ENCODE results near the gene OR52R1. TPM values are rescaled to one million over a fixed set of nuclear protein-coding genes. Genes with fewer than 3 reads are reported as not detected.

OR52R1 gene
- total RNA-seq, 1 donor = not detected

DNA sequence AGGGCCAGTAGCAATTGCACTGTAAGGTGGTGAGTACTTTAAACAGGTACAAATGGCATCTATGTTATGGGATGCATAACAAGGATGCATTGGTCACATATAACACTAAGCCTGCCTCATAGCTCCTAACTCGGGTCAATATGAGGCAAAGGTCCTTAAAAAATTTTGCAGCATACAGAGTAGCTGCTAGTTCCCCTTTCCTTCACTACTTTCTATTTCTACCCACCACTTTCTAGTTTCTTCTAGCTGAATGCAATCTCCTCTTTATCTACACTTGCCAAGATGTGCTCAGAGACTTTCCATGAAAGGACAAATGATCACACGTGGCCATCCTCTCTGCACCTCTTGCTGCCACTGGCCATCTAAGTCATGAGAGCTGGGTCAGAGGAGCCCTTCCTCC is 26.7 kb upstream of the OR52R1 start:
- TF ChIP-seq, protein P1, sequence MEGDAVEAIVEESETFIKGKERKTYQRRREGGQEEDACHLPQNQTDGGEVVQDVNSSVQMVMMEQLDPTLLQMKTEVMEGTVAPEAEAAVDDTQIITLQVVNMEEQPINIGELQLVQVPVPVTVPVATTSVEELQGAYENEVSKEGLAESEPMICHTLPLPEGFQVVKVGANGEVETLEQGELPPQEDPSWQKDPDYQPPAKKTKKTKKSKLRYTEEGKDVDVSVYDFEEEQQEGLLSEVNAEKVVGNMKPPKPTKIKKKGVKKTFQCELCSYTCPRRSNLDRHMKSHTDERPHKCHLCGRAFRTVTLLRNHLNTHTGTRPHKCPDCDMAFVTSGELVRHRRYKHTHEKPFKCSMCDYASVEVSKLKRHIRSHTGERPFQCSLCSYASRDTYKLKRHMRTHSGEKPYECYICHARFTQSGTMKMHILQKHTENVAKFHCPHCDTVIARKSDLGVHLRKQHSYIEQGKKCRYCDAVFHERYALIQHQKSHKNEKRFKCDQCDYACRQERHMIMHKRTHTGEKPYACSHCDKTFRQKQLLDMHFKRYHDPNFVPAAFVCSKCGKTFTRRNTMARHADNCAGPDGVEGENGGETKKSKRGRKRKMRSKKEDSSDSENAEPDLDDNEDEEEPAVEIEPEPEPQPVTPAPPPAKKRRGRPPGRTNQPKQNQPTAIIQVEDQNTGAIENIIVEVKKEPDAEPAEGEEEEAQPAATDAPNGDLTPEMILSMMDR (IDR thresholded peaks at IDR 0.05; ENCODE audit: extremely low read depth, low read depth, low read length) = no peak
- H2AFZ ChIP-seq (ENCODE audit: low read length) = no peak overlapping the region
- H3K79me2 ChIP-seq (ENCODE audit: insufficient read depth, low read length) = no peaks in the 10 kb centered on the region
- H3K4me3 ChIP-seq (ENCODE audit: insufficient read depth, low read length) = no peak overlapping the region
- no peaks in the 10 kb centered on the region for H3K36me3 ChIP-seq (ENCODE audit: insufficient read depth, low read length)
- no peaks in the 10 kb centered on the region for H3K27me3 ChIP-seq (ENCODE audit: insufficient read depth, low read length)
- DNase-seq (ENCODE audit: insufficient read length, low spot score, missing footprints) = no peak
- no peaks in the 10 kb centered on the region for H3K9me3 ChIP-seq (ENCODE audit: low read depth, low read length)
- H3K27ac ChIP-seq (ENCODE audit: low read depth, low read length) = no peak overlapping the region
- no peaks in the 10 kb centered on the region for H4K20me1 ChIP-seq (ENCODE audit: insufficient read depth, low read length)
- H3K4me2 ChIP-seq (ENCODE audit: insufficient read depth, low read length) = no peak overlapping the region
- H3K4me1 ChIP-seq (ENCODE audit: insufficient read depth, low read length) = no peaks in the 10 kb centered on the region

DNA sequence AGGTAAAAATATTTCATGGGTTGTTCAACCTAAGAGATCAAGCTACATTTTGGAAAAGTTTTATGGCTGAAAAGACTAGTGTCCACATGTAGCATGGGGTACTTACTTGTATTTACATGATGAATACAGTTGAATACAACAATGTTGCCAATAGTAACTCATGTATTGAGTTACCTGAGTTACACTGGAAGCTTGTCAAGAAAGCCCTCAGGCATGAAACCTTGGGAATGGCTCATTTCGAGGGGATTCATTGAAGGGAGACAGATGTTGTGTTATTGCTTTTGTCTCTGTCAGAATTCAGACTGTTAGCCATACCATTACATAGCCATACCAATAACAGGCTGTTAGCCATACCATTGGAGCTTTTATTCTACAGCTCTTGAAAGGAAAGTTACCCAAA is 26.2 kb upstream of the OR52R1 start:
- TF ChIP-seq, protein P1 (IDR thresholded peaks at IDR 0.05; ENCODE audit: extremely low read depth, low read depth, low read length) = no peak
- H3K4me2 ChIP-seq (ENCODE audit: insufficient read depth, low read length) = no peak overlapping the region

DNA sequence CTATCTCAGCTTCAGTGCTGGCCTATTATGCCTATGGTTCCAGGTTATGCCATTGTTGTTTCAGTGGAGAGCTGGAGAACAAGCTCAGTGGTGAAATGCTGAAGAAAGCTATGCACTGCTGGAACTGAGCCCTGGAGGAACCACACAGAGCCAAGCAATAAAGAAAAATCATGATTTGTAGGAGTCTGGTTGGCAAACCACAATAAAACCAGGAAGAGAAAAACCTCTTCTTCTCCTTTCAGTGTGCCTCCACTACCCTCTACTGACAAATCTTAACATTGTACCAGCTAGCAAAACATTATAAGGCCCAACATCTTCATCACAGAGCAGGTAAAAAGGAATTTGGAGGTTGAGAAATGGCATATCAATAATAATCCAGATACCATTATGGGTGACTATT is 22.2 kb upstream of the OR52R1 start:
- H3K9me3 ChIP-seq (ENCODE audit: low read depth, low read length) = no peaks in the 10 kb centered on the region

More for the DNA sequence above, 26.2 kb upstream of the OR52R1 start:
- Histone ChIP-seq H3K27me3 (ENCODE audit: insufficient read depth, low read length) (no peaks in the 10 kb centered on the region), H3K27ac (ENCODE audit: low read depth, low read length) (no peak overlapping the region), H2AFZ (ENCODE audit: low read length) (no peak overlapping the region), H3K4me1 (ENCODE audit: insufficient read depth, low read length) (no peaks in the 10 kb centered on the region), H3K79me2 (ENCODE audit: insufficient read depth, low read length) (no peaks in the 10 kb centered on the region), H3K9me3 (ENCODE audit: low read depth, low read length) (no peaks in the 10 kb centered on the region), H4K20me1 (ENCODE audit: insufficient read depth, low read length) (no peaks in the 10 kb centered on the region), H3K4me3 (ENCODE audit: insufficient read depth, low read length) (no peak overlapping the region), H3K36me3 (ENCODE audit: insufficient read depth, low read length) (no peaks in the 10 kb centered on the region)
- no peak for DNase-seq (ENCODE audit: insufficient read length, low spot score, missing footprints)

DNA sequence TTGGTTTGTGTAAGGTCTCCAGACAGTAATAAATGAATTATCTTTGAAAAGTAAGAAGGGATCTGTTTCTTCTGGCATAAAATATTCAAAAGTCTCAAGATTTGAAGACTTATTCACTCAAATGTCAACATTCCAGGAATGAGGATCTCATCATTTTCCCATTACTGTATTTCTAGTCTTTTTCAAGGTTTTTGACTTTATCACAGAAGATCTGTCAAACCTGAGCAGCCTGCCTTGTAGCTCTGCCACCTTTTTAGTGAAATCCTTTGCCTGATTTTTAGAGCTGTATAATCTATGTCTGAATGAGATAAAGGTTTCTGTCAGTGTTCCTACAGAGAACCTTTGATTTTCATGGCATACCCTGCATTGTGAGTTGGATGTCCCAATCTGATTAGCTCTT is 21.0 kb upstream of the OR52R1 start:
- Histone ChIP-seq H2AFZ (ENCODE audit: low read length) (no peak overlapping the region), H3K79me2 (ENCODE audit: insufficient read depth, low read length) (no peaks in the 10 kb centered on the region), H3K36me3 (ENCODE audit: insufficient read depth, low read length) (no peaks in the 10 kb centered on the region), H3K4me1 (ENCODE audit: insufficient read depth, low read length) (peaks cover 2% of the 10 kb centered on the region), H4K20me1 (ENCODE audit: insufficient read depth, low read length) (no peaks in the 10 kb centered on the region), H3K4me3 (ENCODE audit: insufficient read depth, low read length) (no peak overlapping the region), H3K27me3 (ENCODE audit: insufficient read depth, low read length) (no peaks in the 10 kb centered on the region), H3K9me3 (ENCODE audit: low read depth, low read length) (no peaks in the 10 kb centered on the region), H3K27ac (ENCODE audit: low read depth, low read length) (no peak overlapping the region), H3K4me2 (ENCODE audit: insufficient read depth, low read length) (no peak overlapping the region)
- TF ChIP-seq, protein P1 (IDR thresholded peaks at IDR 0.05; ENCODE audit: extremely low read depth, low read depth, low read length) = no peak
- no peak for DNase-seq (ENCODE audit: insufficient read length, low spot score, missing footprints)

More for the DNA sequence above, 22.2 kb upstream of the OR52R1 start:
- no peaks in the 10 kb centered on the region for H3K4me1 ChIP-seq (ENCODE audit: insufficient read depth, low read length)
- TF ChIP-seq, protein P1 (IDR thresholded peaks at IDR 0.05; ENCODE audit: extremely low read depth, low read depth, low read length) = peak; percentile 12
- no peak overlapping the region for H3K4me3 ChIP-seq (ENCODE audit: insufficient read depth, low read length)
- H3K27ac ChIP-seq (ENCODE audit: low read depth, low read length) = no peak overlapping the region
- DNase-seq (ENCODE audit: insufficient read length, low spot score, missing footprints) = no peak
- no peaks in the 10 kb centered on the region for H3K79me2 ChIP-seq (ENCODE audit: insufficient read depth, low read length)
- H3K36me3 ChIP-seq (ENCODE audit: insufficient read depth, low read length) = no peaks in the 10 kb centered on the region
- H4K20me1 ChIP-seq (ENCODE audit: insufficient read depth, low read length) = no peaks in the 10 kb centered on the region
- no peak overlapping the region for H3K4me2 ChIP-seq (ENCODE audit: insufficient read depth, low read length)
- no peaks in the 10 kb centered on the region for H3K27me3 ChIP-seq (ENCODE audit: insufficient read depth, low read length)
- H2AFZ ChIP-seq (ENCODE audit: low read length) = no peak overlapping the region

All from osteoblast (primary cell).